Activated CD4-positive, alpha-beta T cell treated with anti-CD3 and anti-CD28 coated beads for 24 hours (primary cell): ENCODE results near the gene MBD3L2.
"Not testable (repeated sequence)": the region's sequence is repeated elsewhere in the genome, so short reads cannot be mapped to it uniquely, and the experiment has no call there.

Source experiments
- DNase-seq, 2 donors: peaks; one replicate each; pipeline ENCODE4 v3.0.0-alpha.2; 2020; ENCODE audit warnings: low read depth in 2 of 2

MBD3L2 gene

GRCh38 chr19:7049021-7049420 lies at the start of gene MBD3L2:
Gene MBD3L2 (plus strand): TSS chr19:7049321. CDS start chr19:7049374, 53 bp downstream.
- DNase-seq, result not testable (repeated sequence)

- no peak for DNase-seq
Measured at GRCh38 chr19:6999933-7000332, 49.2 kb upstream of the MBD3L2 start.

- DNase-seq, result no peak
Measured at GRCh38 chr19:7000333-7000732, 48.8 kb upstream of the MBD3L2 start.

- no peak for DNase-seq
Measured at GRCh38 chr19:7000816-7001215, 48.3 kb upstream of the MBD3L2 start.

GRCh38 chr19:7004313-7004931 lies 44.7 kb upstream of the MBD3L2 start:
- DNase-seq, result no peak

- DNase-seq, result no peak
Measured at GRCh38 chr19:7006135-7006704, 42.9 kb upstream of the MBD3L2 start.

- no peak for DNase-seq
Measured at GRCh38 chr19:7007859-7008258, 41.3 kb upstream of the MBD3L2 start.

- DNase-seq, result no peak
Measured at GRCh38 chr19:7010722-7011593, 38.2 kb upstream of the MBD3L2 start.

- no peak for DNase-seq
Measured at GRCh38 chr19:7013678-7014077, 35.4 kb upstream of the MBD3L2 start.

GRCh38 chr19:7018828-7019227 lies 30.3 kb upstream of the MBD3L2 start:
- no peak for DNase-seq

- not testable (repeated sequence) for DNase-seq
Measured at GRCh38 chr19:7021331-7021730, 27.8 kb upstream of the MBD3L2 start, which contains the start of gene MBD3L2B. Gene MBD3L2B (minus strand): TSS chr19:7021431. CDS start chr19:7021397, 34 bp downstream.

GRCh38 chr19:7028790-7029189 lies 20.3 kb upstream of the MBD3L2 start:
- not testable (repeated sequence) for DNase-seq

GRCh38 chr19:7030278-7030677 lies 18.8 kb upstream of the MBD3L2 start, which contains the start of gene MBD3L5:
Gene MBD3L5 (plus strand): TSS chr19:7030578. CDS start chr19:7030612, 34 bp downstream.
- DNase-seq, result not testable (repeated sequence)

- not testable (repeated sequence) for DNase-seq
Measured at GRCh38 chr19:7040079-7040478, 9.0 kb upstream of the MBD3L2 start, which contains the start of gene MBD3L4. Gene MBD3L4 (minus strand): TSS chr19:7040179. CDS start chr19:7040144, 35 bp downstream.

GRCh38 chr19:7041563-7041962 lies 7.6 kb upstream of the MBD3L2 start:
- DNase-seq, result not testable (repeated sequence)

GRCh38 chr19:7051421-7051820 lies 2.3 kb downstream of the MBD3L2 start:
- DNase-seq, result not testable (repeated sequence)

- not testable (repeated sequence) for DNase-seq
Measured at GRCh38 chr19:7052896-7053295, 3.8 kb downstream of the MBD3L2 start.

- DNase-seq, result not testable (repeated sequence)
Measured at GRCh38 chr19:7054635-7055368, 5.7 kb downstream of the MBD3L2 start.

GRCh38 chr19:7055679-7056078 lies 6.6 kb downstream of the MBD3L2 start:
- DNase-seq, result not testable (repeated sequence)

GRCh38 chr19:7056371-7056770 lies 7.2 kb downstream of the MBD3L2 start:
- not testable (repeated sequence) for DNase-seq

- DNase-seq, result not testable (repeated sequence)
Measured at GRCh38 chr19:7058576-7058975, 9.5 kb downstream of the MBD3L2 start, which contains the start of gene MBD3L3. Gene MBD3L3 (minus strand): TSS chr19:7058676. CDS start chr19:7058605, 71 bp downstream.
